Testis (tissue), 3 donors: ENCODE results near the gene STAC3. TPM values are rescaled to one million over a fixed set of nuclear protein-coding genes. Genes with fewer than 3 reads are reported as not detected.

Experiments
- DNase-seq: peaks from one replicate; pipeline ENCODE4 v3.0.0-alpha.2; 2019
- H3K27ac ChIP-seq, 2 donors: fragments of 200-600 bp; sonication (generic); one replicate each; pipeline ENCODE4 v1.5.1; 2019
- H3K27me3 ChIP-seq: fragments of 200-600 bp; sonication (generic); one replicate; pipeline ENCODE4 v1.5.1; 2019
- H3K36me3 ChIP-seq: fragments of 200-600 bp; sonication (generic); one replicate; pipeline ENCODE4 v1.5.1; 2017; ENCODE audit warnings: low read depth; ENCODE audit errors: missing control alignments
- H3K4me1 ChIP-seq: fragments of 200-600 bp; sonication (generic); one replicate; pipeline ENCODE4 v1.5.1; 2019
- H3K4me3 ChIP-seq, 2 donors: fragments of 200-600 bp; sonication (generic); one replicate each; pipeline ENCODE4 v1.5.1; 2017 to 2019
- H3K9me3 ChIP-seq: fragments of 200-600 bp; sonication (generic); one replicate; pipeline ENCODE4 v1.5.1; 2017
- POLR2A ChIP-seq: fragments of 450-650 bp; IDR thresholded peaks from one replicate; pipeline ENCODE4 v1.6.1; 2017; ENCODE audit warnings: antibody characterized with exemption, mild to moderate bottlenecking, moderate library complexity
- WGBS, 2 donors: methylation state at CpG; one replicate each; pipeline ENCODE4 v1.1.5; 2018; 5-methylcytosine and 5-hydroxymethylcytosine counted together
- intact Hi-C: fragments of 100-400 bp; cut with DNase I; formaldehyde crosslinking; loops from one replicate; pipeline ENCODE4 v1.15.1; 2023; ENCODE audit warnings: low total_unique reads
- polyA plus RNA-seq: library from polyadenylated mRNA; stranded (reverse); fragments of 350-450 nt; fragmentation: Illumina TruSeq; extraction: RNeasy Lipid Tissue Mini Kit (QIAGEN cat#74804); gene quantifications from one replicate; pipeline ENCODE4 v1.2.3, GENCODE V29; 2014; ENCODE audit warnings: low read depth, low replicate concordance; ENCODE audit not compliant: insufficient read depth
- total RNA-seq, 2 donors: library from RNA; depleted of rRNA; stranded (reverse); fragments of >200 nt; gene quantifications; one replicate each; pipeline ENCODE4 v1.2.3, GENCODE V29; 2016
- TF ChIP-seq, protein P1 (sequence below), 3 experiments: fragments of 450-650 bp in 2 of 3; fragments of 200-600 bp in 1 of 3; sonication (generic) in 1 of 3; IDR thresholded peaks; one replicate each; pipeline ENCODE4 v1.5.1; 2016 to 2019; ENCODE audit warnings: antibody characterized with exemption in 3 of 3, mild to moderate bottlenecking in 2 of 3, moderate library complexity in 1 of 3

STAC3 gene
- total and polyA plus RNA-seq, 3 donors from 2014 or later, result 5.0 to 23.4 (median 12.0) TPM

- WGBS, 2 donors, result 82 to 90% methylated on average over 6 to 11 of the region's 11 CpGs
- Histone ChIP-seq H3K27me3 (no peaks in the 10 kb centered on the region), H3K27ac (no peak overlapping the region), H3K4me1 (no peaks in the 10 kb centered on the region), H3K36me3 (peaks cover 4% of the 10 kb centered on the region), H3K9me3 (no peaks in the 10 kb centered on the region), H3K4me3 (no peak overlapping the region)
- intact Hi-C loops, result no loop called here
- DNase-seq, result no peak
- TF ChIP-seq, protein P1, sequence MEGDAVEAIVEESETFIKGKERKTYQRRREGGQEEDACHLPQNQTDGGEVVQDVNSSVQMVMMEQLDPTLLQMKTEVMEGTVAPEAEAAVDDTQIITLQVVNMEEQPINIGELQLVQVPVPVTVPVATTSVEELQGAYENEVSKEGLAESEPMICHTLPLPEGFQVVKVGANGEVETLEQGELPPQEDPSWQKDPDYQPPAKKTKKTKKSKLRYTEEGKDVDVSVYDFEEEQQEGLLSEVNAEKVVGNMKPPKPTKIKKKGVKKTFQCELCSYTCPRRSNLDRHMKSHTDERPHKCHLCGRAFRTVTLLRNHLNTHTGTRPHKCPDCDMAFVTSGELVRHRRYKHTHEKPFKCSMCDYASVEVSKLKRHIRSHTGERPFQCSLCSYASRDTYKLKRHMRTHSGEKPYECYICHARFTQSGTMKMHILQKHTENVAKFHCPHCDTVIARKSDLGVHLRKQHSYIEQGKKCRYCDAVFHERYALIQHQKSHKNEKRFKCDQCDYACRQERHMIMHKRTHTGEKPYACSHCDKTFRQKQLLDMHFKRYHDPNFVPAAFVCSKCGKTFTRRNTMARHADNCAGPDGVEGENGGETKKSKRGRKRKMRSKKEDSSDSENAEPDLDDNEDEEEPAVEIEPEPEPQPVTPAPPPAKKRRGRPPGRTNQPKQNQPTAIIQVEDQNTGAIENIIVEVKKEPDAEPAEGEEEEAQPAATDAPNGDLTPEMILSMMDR (IDR thresholded peaks at IDR 0.05), result no peak
- TF ChIP-seq POLR2A, result no peak
These were observed 47.2 kb downstream of the STAC3 start for GRCh38 chr12:57203791-57204190.

DNA sequence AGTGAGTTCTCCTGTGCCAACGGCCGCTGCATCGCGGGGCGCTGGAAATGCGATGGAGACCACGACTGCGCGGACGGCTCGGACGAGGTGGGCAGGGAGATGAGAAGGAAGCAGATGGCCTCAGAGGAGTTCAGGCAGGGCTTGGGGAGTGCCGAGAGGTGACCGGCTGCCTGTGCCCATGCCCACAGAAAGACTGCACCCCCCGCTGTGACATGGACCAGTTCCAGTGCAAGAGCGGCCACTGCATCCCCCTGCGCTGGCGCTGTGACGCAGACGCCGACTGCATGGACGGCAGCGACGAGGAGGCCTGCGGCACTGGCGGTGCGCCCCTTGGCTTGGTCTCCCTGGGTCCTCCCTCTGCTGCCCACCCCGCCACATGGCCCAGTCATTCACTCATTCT lies 47.8 kb downstream of the STAC3 start:
- intact Hi-C loops, result no loop called here
- no peak for DNase-seq
- H3K27ac ChIP-seq, result no peak overlapping the region
- no peaks in the 10 kb centered on the region for H3K4me1 ChIP-seq
- no peaks in the 10 kb centered on the region for H3K27me3 ChIP-seq
- no peak overlapping the region for H3K4me3 ChIP-seq
- 93 to 94% methylated on average over 16 to 28 of the region's 28 CpGs for WGBS, 2 donors
- no peak for TF ChIP-seq POLR2A
- TF ChIP-seq, protein P1 (IDR thresholded peaks at IDR 0.05), result no peak
- H3K36me3 ChIP-seq, result peaks cover 4% of the 10 kb centered on the region
- no peaks in the 10 kb centered on the region for H3K9me3 ChIP-seq

DNA sequence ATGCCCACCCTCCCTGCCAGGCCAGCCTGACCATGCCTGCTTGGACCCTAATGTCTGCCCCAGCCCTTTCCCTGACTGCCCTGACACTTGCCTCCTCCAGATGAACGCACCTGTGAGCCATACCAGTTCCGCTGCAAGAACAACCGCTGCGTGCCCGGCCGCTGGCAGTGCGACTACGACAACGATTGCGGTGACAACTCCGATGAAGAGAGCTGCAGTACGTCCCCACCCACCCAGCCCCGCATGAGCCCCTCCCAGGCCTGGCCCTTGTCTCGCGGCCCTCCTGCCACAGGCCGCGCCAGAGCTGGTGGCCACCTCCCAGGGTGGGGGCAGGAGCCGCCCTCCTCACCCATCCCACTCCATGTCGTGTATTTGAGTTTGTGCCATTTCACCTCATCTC lies 48.7 kb downstream of the STAC3 start:
- 84 to 88% methylated on average over 15 to 19 of the region's 19 CpGs for WGBS, 2 donors
- Histone ChIP-seq H3K36me3 (peaks cover 4% of the 10 kb centered on the region), H3K27ac (no peak overlapping the region), H3K4me1 (no peaks in the 10 kb centered on the region), H3K9me3 (no peaks in the 10 kb centered on the region), H3K4me3 (no peak overlapping the region), H3K27me3 (no peaks in the 10 kb centered on the region)
- DNase-seq, result no peak
- intact Hi-C loops, result no loop called here
- no peak for TF ChIP-seq POLR2A
- TF ChIP-seq, protein P1 (IDR thresholded peaks at IDR 0.05), result no peak

DNA sequence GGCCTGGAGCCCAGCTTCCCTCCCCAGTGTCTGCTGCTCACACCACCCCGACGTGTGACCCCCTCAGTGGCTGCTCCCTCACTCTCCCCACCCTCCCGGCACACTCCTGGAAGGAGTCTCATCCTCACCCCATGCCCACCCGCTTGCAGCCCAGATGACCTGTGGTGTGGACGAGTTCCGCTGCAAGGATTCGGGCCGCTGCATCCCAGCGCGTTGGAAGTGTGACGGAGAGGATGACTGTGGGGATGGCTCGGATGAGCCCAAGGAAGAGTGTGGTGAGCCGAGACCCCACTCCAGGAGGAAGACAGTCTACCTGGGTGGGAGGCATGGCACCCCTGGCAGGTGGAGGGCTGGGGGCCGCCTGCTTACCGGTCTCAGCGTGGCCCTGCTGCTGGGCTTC lies 49.4 kb downstream of the STAC3 start:
- peaks cover 4% of the 10 kb centered on the region for H3K36me3 ChIP-seq
- WGBS, 2 donors, result 85 to 88% methylated on average over 12 to 16 of the region's 16 CpGs
- TF ChIP-seq, protein P1 (IDR thresholded peaks at IDR 0.05), result no peak
- TF ChIP-seq POLR2A, result no peak

GRCh38 chr12:57201219-57201618 lies 49.8 kb downstream of the STAC3 start:
- WGBS, 2 donors, result 69 to 77% methylated on average over 7 to 8 of the region's 8 CpGs
- no peak overlapping the region for H3K4me3 ChIP-seq
- intact Hi-C loops, result no loop called here
- H3K36me3 ChIP-seq, result peaks cover 4% of the 10 kb centered on the region
- no peaks in the 10 kb centered on the region for H3K9me3 ChIP-seq
- no peak for DNase-seq
- TF ChIP-seq, protein P1 (IDR thresholded peaks at IDR 0.05), result no peak
- TF ChIP-seq POLR2A, result no peak
- H3K27me3 ChIP-seq, result no peaks in the 10 kb centered on the region
- no peaks in the 10 kb centered on the region for H3K4me1 ChIP-seq
- H3K27ac ChIP-seq, result no peak overlapping the region

More for the DNA sequence above, 49.4 kb downstream of the STAC3 start:
- intact Hi-C loops, result no loop called here
- Histone ChIP-seq H3K4me1 (no peaks in the 10 kb centered on the region), H3K27me3 (no peaks in the 10 kb centered on the region), H3K9me3 (no peaks in the 10 kb centered on the region), H3K4me3 (no peak overlapping the region), H3K27ac (no peak overlapping the region)
- no peak for DNase-seq
